GM12892 (cell line): ENCODE measurements around the gene MS4A4E.
A peak's percentile ranks its signal among the peaks of the same experiment; 100 is the strongest.

ENCODE experiments used
- DNase-seq: peaks from one replicate; pipeline ENCODE4 v3.0.0; 2011; ENCODE audit not compliant: insufficient read length
- FAIRE-seq: peaks from 2 replicates; lab custom pipeline; 2011; peaks lifted over from hg19 to GRCh38; lab: Jason Lieb, UNC
- POLR2A ChIP-seq: IDR thresholded peaks from 2 replicates; pipeline ENCODE4 v1.6.1; 2011; ENCODE audit warnings: low read depth, low read length, control low read depth
- POLR2AphosphoS5 ChIP-seq: IDR thresholded peaks from 2 replicates; pipeline ENCODE4 v1.6.1; 2011; ENCODE audit warnings: low read depth, low read length, control low read depth
- TAF1 ChIP-seq: IDR thresholded peaks from 2 replicates; pipeline ENCODE4 v1.6.1; 2011; ENCODE audit warnings: low read depth, mild to moderate bottlenecking, control low read depth, low read length, borderline replicate concordance

Gene MS4A4E

GRCh38 chr11:60261014-60261413 lies 18.1 kb upstream of the MS4A4E start:
- TF ChIP-seq POLR2A (no peak), TAF1 (no peak), POLR2AphosphoS5 (no peak)
- FAIRE-seq: peak; percentile 53
- no peak for DNase-seq

- FAIRE-seq (peak; percentile 84), DNase-seq (no peak)
- TF ChIP-seq POLR2AphosphoS5 (no peak), POLR2A (no peak), TAF1 (no peak)
These were observed 15.2 kb upstream of the MS4A4E start for GRCh38 chr11:60257956-60258722.

GRCh38 chr11:60252213-60253108 lies 9.5 kb upstream of the MS4A4E start:
- peak; percentile 36 for FAIRE-seq
- no peak for TF ChIP-seq POLR2A
- no peak for TF ChIP-seq TAF1
- no peak for TF ChIP-seq POLR2AphosphoS5

GRCh38 chr11:60251485-60252212 lies 8.7 kb upstream of the MS4A4E start:
- no peak for TF ChIP-seq POLR2A
- no peak for TF ChIP-seq TAF1
- no peak for TF ChIP-seq POLR2AphosphoS5
- peak; percentile 97 for FAIRE-seq
- no peak for DNase-seq

More at GRCh38 chr11:60252213-60253108, 9.5 kb upstream of the MS4A4E start:
- no peak for DNase-seq

GRCh38 chr11:60241786-60242185 lies 1.2 kb downstream of the MS4A4E start:
- no peak for FAIRE-seq
- TF ChIP-seq TAF1: no peak
- TF ChIP-seq POLR2A: no peak
- no peak for TF ChIP-seq POLR2AphosphoS5
- no peak for DNase-seq

GRCh38 chr11:60240662-60241061 lies 2.3 kb downstream of the MS4A4E start:
- TF ChIP-seq POLR2AphosphoS5: no peak
- TF ChIP-seq POLR2A: no peak
- TF ChIP-seq TAF1: no peak
- peak; percentile 17 for FAIRE-seq

GRCh38 chr11:60235321-60235720 lies 7.6 kb downstream of the MS4A4E start:
- DNase-seq: no peak
- TF ChIP-seq TAF1: no peak
- no peak for TF ChIP-seq POLR2A
- TF ChIP-seq POLR2AphosphoS5: no peak
- FAIRE-seq: no peak

More at GRCh38 chr11:60240662-60241061, 2.3 kb downstream of the MS4A4E start:
- no peak for DNase-seq

GRCh38 chr11:60230681-60231080 lies 12.3 kb downstream of the MS4A4E start:
- TF ChIP-seq POLR2AphosphoS5: no peak
- TF ChIP-seq POLR2A: no peak
- no peak for TF ChIP-seq TAF1
- DNase-seq: no peak
- no peak for FAIRE-seq

GRCh38 chr11:60222141-60222540 lies 20.8 kb downstream of the MS4A4E start:
- DNase-seq (no peak), FAIRE-seq (no peak)
- no peak for TF ChIP-seq POLR2A
- no peak for TF ChIP-seq TAF1
- TF ChIP-seq POLR2AphosphoS5: no peak

- DNase-seq (no peak), FAIRE-seq (no peak)
- TF ChIP-seq TAF1 (no peak), POLR2A (no peak), POLR2AphosphoS5 (no peak)
These were observed 21.2 kb downstream of the MS4A4E start for GRCh38 chr11:60221692-60222091.

GRCh38 chr11:60221181-60221580 lies 21.8 kb downstream of the MS4A4E start:
- FAIRE-seq: peak; percentile 5
- no peak for DNase-seq

More at GRCh38 chr11:60221181-60221580, 21.8 kb downstream of the MS4A4E start:
- TF ChIP-seq POLR2A (no peak), TAF1 (no peak), POLR2AphosphoS5 (no peak)
